Gastrocnemius medialis (tissue), 4 donors: ENCODE results near the gene TPRG1L. TPM values are rescaled to one million over a fixed set of nuclear protein-coding genes. Genes with fewer than 3 reads are reported as not detected.

Experiments
- ATAC-seq, 2 donors: fragments of 150-250 bp; one replicate each; pipeline ENCODE4 v1.9.1; 2016
- DNase-seq, 2 donors: peaks; one replicate each; pipeline ENCODE4 v3.0.0-alpha.2; 2019
- H3K27ac ChIP-seq, 4 donors: fragments of 200-600 bp; sonication (generic); 1 replicate in 1 of 4; 2 replicates in 3 of 4; pipeline ENCODE4 v1.5.1; 2016 to 2018; ENCODE audit warnings: mild to moderate bottlenecking in 2 of 4, moderate library complexity in 1 of 4
- H3K27me3 ChIP-seq, 3 donors: fragments of 200-600 bp; sonication (generic) in 2 of 3; 1 replicate in 1 of 3; 2 replicates in 2 of 3; pipeline versions ENCODE4 v1.5.1 to v1.6.0; 2016 to 2019; ENCODE audit warnings: mild to moderate bottlenecking in 1 of 3, moderate library complexity in 1 of 3
- H3K36me3 ChIP-seq, 2 donors: fragments of 200-600 bp; sonication (generic) in 1 of 2; one replicate each; pipeline ENCODE4 v1.5.1; 2017 to 2018
- H3K4me1 ChIP-seq, 2 donors: fragments of 200-600 bp; sonication (generic) in 1 of 2; one replicate each; pipeline ENCODE4 v1.5.1; 2016 to 2017; ENCODE audit warnings: mild to moderate bottlenecking in 2 of 2
- H3K4me3 ChIP-seq, 4 donors: fragments of 200-600 bp; sonication (generic) in 3 of 4; 1 replicate in 1 of 4; 2 replicates in 3 of 4; pipeline ENCODE4 v1.5.1; 2016 to 2019; ENCODE audit warnings: mild to moderate bottlenecking in 2 of 4
- H3K9me3 ChIP-seq, 3 donors: fragments of 200-600 bp; sonication (generic) in 2 of 3; 1 replicate in 1 of 3; 2 replicates in 2 of 3; pipeline ENCODE4 v1.5.1; 2016 to 2019
- POLR2A ChIP-seq, 2 donors: fragments of 450-650 bp; IDR thresholded peaks; one replicate each; pipeline ENCODE4 v1.6.1; 2017; ENCODE audit warnings: antibody characterized with exemption in 2 of 2, mild to moderate bottlenecking in 2 of 2, moderate library complexity in 2 of 2
- in situ Hi-C, 4 donors: fragments of 200-750 bp; cut with MboI; loops; one replicate each; pipeline versions ENCODE4 v1.15.0 to v1.8.0; 2017; ENCODE audit warnings: low sequenced_read_pairs in 4 of 4
- intact Hi-C: fragments of 100-400 bp; cut with DNase I; formaldehyde crosslinking; loops from one replicate; pipeline ENCODE4 v1.15.1; 2023; ENCODE audit warnings: low total_unique reads
- total RNA-seq, 4 donors: library from RNA; depleted of rRNA; stranded (reverse); fragments of >200 nt; gene quantifications; one replicate each; pipeline versions ENCODE4 v1.1.0 to v1.2.3, GENCODE V29; 2016
- TF ChIP-seq, protein P1 (sequence below), 5 experiments: fragments of 450-650 bp in 3 of 5; fragments of 200-600 bp in 2 of 5; sonication (generic) in 2 of 5; IDR thresholded peaks in 4 of 5; conservative IDR thresholded peaks in 1 of 5; 1 replicate in 4 of 5; 2 replicates in 1 of 5; pipeline ENCODE4 v1.5.1; 2016 to 2019; ENCODE audit warnings: antibody characterized with exemption in 5 of 5, mild to moderate bottlenecking in 3 of 5, moderate library complexity in 3 of 5

The TPRG1L gene
- total RNA-seq, 4 donors from 2014 or later, result 25.3 to 38.7 (median 30.0) TPM

- Histone ChIP-seq H3K9me3 (no peaks in the 10 kb centered on the region), H3K27ac (no peak overlapping the region), H3K36me3 (no peaks in the 10 kb centered on the region), H3K4me3 (no peak overlapping the region), H3K27me3 (peaks cover 22 to 53% (median 24%) of the 10 kb centered on the region in 3 donors), H3K4me1 (peaks cover 4 to 13% of the 10 kb centered on the region in 2 donors)
- ATAC-seq (no peak), DNase-seq (no peak)
- intact Hi-C loops (no loop called here), in situ Hi-C loops (no loop called here)
- TF ChIP-seq POLR2A (IDR thresholded peaks at IDR 0.05), result no peak
- TF ChIP-seq, protein P1, sequence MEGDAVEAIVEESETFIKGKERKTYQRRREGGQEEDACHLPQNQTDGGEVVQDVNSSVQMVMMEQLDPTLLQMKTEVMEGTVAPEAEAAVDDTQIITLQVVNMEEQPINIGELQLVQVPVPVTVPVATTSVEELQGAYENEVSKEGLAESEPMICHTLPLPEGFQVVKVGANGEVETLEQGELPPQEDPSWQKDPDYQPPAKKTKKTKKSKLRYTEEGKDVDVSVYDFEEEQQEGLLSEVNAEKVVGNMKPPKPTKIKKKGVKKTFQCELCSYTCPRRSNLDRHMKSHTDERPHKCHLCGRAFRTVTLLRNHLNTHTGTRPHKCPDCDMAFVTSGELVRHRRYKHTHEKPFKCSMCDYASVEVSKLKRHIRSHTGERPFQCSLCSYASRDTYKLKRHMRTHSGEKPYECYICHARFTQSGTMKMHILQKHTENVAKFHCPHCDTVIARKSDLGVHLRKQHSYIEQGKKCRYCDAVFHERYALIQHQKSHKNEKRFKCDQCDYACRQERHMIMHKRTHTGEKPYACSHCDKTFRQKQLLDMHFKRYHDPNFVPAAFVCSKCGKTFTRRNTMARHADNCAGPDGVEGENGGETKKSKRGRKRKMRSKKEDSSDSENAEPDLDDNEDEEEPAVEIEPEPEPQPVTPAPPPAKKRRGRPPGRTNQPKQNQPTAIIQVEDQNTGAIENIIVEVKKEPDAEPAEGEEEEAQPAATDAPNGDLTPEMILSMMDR (IDR thresholded peaks at IDR 0.05 in 4 of 5, conservative IDR thresholded peaks at IDR 0.05 in 1 of 5), result no peak
These were observed 17.1 kb upstream of the TPRG1L start for GRCh38 chr1:3607703-3608065.

DNA sequence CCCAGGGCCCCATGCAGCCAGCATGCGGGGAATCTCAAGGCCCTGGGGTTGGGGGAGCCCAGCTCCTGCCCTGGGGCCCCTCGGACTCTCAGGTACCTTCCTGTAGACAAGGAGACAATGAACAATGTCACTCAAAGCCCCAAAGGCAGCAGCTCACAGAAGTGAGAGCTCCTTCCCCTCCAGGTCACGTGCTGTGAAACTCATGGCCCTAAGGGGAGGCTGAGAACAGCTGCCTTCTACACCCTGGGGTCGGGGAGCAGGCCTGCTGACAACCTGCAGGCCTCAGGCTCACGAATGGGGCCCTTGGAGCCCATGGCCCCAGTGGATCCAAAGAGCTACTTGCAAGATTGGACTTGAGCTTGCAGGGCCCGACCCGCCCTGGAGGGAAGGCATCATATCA is 16.7 kb upstream of the TPRG1L start:
- no peaks in the 10 kb centered on the region for H3K36me3 ChIP-seq
- H3K4me3 ChIP-seq, result no peak overlapping the region
- H3K4me1 ChIP-seq, result peaks cover 4 to 13% of the 10 kb centered on the region in 2 donors
- H3K27ac ChIP-seq, result no peak overlapping the region
- H3K27me3 ChIP-seq, result peaks cover 23 to 53% (median 24%) of the 10 kb centered on the region in 3 donors
- no peaks in the 10 kb centered on the region for H3K9me3 ChIP-seq
- TF ChIP-seq, protein P1 (IDR thresholded peaks at IDR 0.05 in 4 of 5, conservative IDR thresholded peaks at IDR 0.05 in 1 of 5), result no peak
- TF ChIP-seq POLR2A (IDR thresholded peaks at IDR 0.05), result no peak
- intact Hi-C loops, result no loop called here
- ATAC-seq, result no peak
- no peak for DNase-seq
- in situ Hi-C loops, result no loop called here

- H3K4me3 ChIP-seq, result no peak overlapping the region
- H3K9me3 ChIP-seq, result no peaks in the 10 kb centered on the region
- TF ChIP-seq, protein P1 (IDR thresholded peaks at IDR 0.05 in 4 of 5, conservative IDR thresholded peaks at IDR 0.05 in 1 of 5), result no peak
- TF ChIP-seq POLR2A (IDR thresholded peaks at IDR 0.05), result no peak
- intact Hi-C loops (no loop called here), in situ Hi-C loops (no loop called here)
- H3K36me3 ChIP-seq, result no peaks in the 10 kb centered on the region
- DNase-seq (no peak), ATAC-seq (no peak)
- H3K27ac ChIP-seq, result no peak overlapping the region
- peaks cover 23 to 53% (median 24%) of the 10 kb centered on the region in 3 donors for H3K27me3 ChIP-seq
- H3K4me1 ChIP-seq, result peaks cover 4 to 13% of the 10 kb centered on the region in 2 donors
These were observed 15.6 kb upstream of the TPRG1L start for GRCh38 chr1:3609016-3609768.

- H3K4me3 ChIP-seq, result no peak overlapping the region
- intact Hi-C loops, result no loop called here
- ATAC-seq, result no peak
- DNase-seq, result no peak
- TF ChIP-seq, protein P1 (IDR thresholded peaks at IDR 0.05 in 4 of 5, conservative IDR thresholded peaks at IDR 0.05 in 1 of 5), result no peak
- TF ChIP-seq POLR2A (IDR thresholded peaks at IDR 0.05), result no peak
- no peaks in the 10 kb centered on the region for H3K36me3 ChIP-seq
- in situ Hi-C loops, result no loop called here
- no peak overlapping the region for H3K27ac ChIP-seq
- H3K4me1 ChIP-seq, result peaks cover 4 to 13% of the 10 kb centered on the region in 2 donors
- H3K9me3 ChIP-seq, result no peaks in the 10 kb centered on the region
- H3K27me3 ChIP-seq, result peaks cover 23 to 53% (median 24%) of the 10 kb centered on the region in 3 donors
These were observed 14.9 kb upstream of the TPRG1L start for GRCh38 chr1:3609769-3610526.
